ENCODE data around the gene NONO.

DNA sequence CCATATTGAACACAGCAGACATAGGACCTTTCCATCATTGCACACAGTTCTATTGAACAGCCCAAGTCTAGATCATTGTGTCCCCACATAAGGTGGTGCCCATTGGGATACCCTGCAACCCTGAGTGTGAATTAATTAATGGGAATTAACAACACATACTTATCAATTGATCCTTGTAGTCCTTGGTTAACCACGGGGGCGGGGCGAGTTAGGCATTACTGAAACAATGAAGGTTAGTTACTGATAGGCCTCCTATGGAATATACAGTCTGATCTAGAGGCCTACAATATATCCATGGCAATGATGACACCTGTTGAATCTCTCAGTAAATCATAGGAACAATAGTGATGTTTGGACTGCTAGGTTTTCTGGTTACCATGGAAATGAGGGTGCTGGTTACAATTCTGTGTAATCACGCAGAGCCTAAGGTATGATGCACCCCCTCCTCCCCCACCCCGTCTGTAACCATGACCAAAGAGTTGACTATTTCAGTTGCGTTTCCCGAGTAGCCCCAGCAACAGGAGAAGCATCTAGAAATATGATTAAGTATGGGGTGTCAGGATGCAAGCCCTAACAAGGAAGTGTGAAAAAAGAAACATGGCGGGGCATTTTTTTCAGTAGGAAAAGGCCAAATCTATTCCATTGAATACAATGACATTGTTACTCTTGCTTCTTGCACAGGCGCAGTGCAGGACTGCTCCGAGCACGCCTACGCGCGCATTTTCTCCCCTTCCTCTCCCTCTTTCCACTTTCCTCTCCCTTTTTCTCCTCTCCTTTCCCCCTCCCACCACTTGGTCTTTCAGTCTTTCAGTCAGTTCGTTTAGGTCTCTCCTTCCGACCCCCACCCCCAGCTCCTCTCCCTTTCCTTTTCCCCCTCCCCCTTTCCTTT, 677 bp upstream of the NONO start:
- TF ChIP-seq, protein P1, sequence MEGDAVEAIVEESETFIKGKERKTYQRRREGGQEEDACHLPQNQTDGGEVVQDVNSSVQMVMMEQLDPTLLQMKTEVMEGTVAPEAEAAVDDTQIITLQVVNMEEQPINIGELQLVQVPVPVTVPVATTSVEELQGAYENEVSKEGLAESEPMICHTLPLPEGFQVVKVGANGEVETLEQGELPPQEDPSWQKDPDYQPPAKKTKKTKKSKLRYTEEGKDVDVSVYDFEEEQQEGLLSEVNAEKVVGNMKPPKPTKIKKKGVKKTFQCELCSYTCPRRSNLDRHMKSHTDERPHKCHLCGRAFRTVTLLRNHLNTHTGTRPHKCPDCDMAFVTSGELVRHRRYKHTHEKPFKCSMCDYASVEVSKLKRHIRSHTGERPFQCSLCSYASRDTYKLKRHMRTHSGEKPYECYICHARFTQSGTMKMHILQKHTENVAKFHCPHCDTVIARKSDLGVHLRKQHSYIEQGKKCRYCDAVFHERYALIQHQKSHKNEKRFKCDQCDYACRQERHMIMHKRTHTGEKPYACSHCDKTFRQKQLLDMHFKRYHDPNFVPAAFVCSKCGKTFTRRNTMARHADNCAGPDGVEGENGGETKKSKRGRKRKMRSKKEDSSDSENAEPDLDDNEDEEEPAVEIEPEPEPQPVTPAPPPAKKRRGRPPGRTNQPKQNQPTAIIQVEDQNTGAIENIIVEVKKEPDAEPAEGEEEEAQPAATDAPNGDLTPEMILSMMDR (IDR thresholded peaks at IDR 0.05; ENCODE audit: poor library complexity, severe bottlenecking) = no peak
- TF ChIP-seq SMC3 (conservative IDR thresholded peaks at IDR 0.05; ENCODE audit: poor library complexity) = no peak
- TF ChIP-seq EP300 (conservative IDR thresholded peaks at IDR 0.05; ENCODE audit: poor library complexity, severe bottlenecking) = peak; percentile 58

Measured in neural cell (in vitro differentiated cells).